NOMO-1 treated with dmso at 0.1 percent for 144 hours (cell line): ENCODE data around the gene B3GNT3.

Source experiments
- DNase-seq: peaks from one replicate; lab custom pipeline; 2025; ENCODE audit not compliant: unreplicated experiment; lab: John Stamatoyannopoulos, UW

The B3GNT3 gene

DNA sequence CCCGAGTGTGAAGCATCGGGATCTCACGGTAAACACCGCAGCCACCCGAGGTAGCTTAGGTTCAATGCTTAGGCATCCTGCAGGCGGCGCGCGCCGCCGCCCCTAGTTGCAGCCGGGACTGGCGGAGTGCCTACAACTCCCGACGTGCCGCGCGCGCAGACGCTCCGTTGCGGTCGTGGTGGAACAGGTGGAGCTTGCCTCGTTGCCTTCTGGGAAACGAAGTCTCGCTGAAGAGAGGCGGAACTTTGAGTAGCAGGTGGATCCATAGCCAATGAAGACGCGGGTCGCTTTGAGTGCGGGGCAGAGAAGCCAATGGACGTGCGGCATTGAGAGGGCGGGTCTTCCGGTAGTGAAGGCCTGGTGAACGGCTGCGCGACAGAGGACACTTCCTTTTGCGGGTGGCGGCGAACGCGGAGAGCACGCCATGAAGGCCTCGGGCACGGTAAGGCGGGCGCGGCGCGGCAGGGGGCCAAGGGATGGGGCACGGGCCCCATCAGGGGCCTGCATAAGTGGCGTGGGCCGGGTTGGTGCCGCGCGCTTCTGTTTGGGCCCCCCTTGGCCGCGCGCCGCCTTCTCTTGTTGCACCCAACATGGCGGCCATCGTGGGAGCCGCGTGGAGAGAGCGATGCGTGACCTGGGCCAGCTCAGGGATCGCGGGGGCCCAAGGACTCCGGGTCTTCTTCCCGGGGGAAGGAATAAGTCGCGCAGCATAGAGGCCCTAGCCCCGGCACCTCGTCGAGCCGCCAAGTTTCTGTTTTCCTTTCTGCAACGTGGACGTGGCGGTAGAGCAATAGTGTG, 64.8 kb downstream of the B3GNT3 start, which contains the start of gene RPL18A:
RPL18A (plus strand) TSS at position 378 of the 798 bp plus-strand sequence; CDS start at position 425, 47 bp downstream.
- peak; percentile 99 for DNase-seq

- DNase-seq: no peak
These were observed 65.5 kb downstream of the B3GNT3 start for GRCh38 chr19:17860331-17860992.

DNA sequence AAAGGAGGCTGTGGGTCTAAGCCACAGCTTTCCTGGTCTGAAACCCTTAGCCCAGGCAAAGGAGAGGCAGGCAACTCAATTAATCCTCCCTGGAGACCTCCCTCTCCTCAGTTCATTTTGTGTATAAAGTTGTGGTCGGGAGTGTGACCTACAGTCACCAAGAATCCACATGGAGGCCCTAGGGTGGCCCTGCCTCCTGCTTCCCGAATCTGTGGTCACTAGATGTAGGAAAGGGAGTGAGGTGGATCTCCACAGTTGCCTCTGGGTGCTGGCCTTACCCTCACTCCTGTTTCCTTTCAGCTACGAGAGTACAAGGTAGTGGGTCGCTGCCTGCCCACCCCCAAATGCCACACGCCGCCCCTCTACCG, 66.0 kb downstream of the B3GNT3 start:
- no peak for DNase-seq

- no peak for DNase-seq
These were observed 66.8 kb downstream of the B3GNT3 start for GRCh38 chr19:17861542-17862402.

- no peak for DNase-seq
These were observed 68.0 kb downstream of the B3GNT3 start for GRCh38 chr19:17862711-17863519.
